HG02852 (cell line): ENCODE results near the gene DUSP8.

ENCODE experiments used
- ATAC-seq: cut with Tn5 transposase; IDR thresholded peaks from one replicate; pipeline ENCODE4 v1.9.1; 2021; ENCODE audit warnings: mild to moderate bottlenecking, moderate library complexity; ENCODE audit not compliant: unreplicated experiment

Gene DUSP8

DNA sequence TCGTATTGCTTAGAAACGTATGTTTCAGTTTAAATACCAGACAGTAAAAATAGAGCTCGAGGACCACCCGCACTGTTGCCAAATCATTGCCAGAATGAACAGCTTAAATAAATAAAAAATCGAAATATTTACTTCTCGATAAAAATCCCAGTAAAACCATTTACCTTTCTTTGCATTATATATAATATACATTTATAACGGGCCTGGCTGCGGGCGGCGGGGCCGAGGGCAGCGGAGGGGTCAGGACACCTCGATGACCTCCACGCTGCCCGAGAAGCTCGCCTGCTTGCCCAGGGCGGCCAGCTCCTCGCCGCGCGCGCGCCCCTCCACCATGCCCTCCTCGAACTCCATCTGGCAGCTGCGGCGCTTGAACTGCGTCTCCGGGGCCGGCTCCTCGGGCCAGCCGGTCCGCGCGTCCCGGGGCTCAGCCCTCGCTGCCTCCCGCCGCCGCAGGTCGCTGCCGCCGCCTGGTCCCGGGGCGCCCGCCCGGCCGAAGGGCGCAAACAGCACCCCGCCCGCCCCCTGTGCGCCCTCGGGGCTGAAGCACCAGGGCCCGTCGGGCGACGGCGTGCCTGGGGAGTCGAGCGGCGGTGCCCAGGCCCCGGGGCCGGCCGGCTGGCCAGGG lies 15.7 kb downstream of the DUSP8 start:
- no peak for ATAC-seq

DNA sequence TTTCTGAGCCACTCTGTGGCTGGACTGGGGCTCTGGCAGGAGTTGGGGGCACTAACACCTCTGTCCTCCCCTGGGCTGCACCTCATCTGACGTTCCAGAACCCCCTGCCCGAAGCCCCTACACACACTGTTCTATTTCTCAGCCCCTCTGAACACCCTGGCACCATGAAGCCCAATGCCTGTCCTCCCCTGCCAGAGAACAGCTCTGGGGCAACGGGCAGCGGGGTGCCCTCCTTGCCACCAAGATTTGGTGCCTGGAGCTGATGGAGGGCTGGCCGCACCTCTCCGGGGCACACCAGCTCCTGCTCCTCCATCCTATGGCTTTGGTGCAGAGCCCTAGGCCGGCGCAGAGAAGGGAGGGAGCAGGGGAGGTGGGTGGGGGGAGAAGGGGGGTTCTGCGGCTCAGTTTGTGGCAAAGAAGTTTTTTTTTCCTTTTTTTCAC lies 16.3 kb downstream of the DUSP8 start:
- no peak for ATAC-seq

DNA sequence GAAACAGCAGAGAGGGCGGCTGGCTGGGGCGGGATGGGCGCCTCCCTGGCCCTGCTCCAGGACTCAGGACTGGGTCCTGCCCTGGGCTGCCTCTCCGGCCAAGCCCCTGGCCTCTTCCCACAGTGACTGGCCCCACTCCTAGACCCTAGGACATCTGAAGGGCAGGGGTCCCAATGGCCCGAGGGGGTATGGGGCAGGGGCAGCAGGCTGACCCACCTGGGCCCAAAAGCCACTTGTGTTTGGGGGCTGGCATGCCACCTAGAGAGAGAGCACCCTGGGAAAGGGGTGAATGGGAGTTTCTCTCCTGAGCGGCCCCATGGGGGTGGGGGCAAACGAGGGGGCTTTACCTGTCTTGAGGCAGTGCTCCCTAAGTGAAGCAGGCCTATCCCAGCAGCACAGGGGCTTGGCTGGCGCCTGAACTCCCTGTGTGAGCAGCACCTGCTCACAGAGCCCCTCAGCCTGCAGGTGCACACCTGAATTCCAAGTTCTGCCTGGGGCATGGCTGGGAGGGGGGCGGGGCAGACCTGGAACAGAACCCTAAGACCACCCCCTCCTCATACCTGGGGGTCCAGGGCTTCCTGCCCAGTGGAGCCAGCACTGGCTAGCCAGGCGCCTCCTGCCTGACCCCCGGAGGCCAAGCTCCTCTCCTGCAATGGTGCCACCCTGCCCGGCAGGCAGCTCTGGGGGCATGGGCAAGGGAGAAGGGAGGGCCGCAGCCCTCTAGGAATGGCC lies 16.9 kb downstream of the DUSP8 start:
- ATAC-seq = no peak

DNA sequence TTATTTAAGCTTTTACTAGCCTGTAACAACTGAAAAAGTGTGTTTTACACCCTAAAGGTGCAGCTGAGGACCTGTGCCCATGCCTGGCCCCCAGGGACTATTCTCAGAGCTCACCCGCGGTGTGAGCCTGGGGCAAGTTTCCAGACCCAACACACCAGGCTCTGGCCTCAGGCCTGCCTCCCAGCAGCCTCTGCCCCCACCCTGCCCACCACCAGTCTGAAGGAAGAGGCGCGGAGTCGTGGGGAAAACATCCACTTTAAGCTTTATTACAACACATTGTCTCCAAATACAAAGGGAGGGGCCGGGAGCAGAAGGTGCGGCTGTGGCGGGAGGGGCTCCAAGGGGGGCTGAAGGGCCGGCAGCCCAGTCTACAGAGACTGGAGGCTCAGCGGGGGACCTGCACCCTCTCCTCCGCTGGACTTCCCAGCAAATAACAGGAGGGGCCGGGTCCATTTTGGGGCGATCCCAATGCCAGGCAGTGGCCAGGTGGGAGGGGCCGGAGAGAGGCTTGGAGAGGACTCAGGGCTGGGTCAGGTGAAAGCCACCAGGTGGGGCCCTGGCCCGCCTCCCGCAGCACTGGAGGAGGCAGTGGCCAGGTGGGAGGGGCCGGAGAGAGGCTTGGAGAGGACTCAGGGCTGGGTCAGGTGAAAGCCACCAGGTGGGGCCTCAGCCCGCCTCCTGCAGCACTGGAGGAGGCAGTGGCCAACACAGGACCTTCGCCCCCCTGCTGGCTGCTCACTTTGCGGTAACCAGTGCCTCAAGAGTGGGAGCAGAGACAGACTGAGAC lies 18.1 kb downstream of the DUSP8 start:
- no peak for ATAC-seq

DNA sequence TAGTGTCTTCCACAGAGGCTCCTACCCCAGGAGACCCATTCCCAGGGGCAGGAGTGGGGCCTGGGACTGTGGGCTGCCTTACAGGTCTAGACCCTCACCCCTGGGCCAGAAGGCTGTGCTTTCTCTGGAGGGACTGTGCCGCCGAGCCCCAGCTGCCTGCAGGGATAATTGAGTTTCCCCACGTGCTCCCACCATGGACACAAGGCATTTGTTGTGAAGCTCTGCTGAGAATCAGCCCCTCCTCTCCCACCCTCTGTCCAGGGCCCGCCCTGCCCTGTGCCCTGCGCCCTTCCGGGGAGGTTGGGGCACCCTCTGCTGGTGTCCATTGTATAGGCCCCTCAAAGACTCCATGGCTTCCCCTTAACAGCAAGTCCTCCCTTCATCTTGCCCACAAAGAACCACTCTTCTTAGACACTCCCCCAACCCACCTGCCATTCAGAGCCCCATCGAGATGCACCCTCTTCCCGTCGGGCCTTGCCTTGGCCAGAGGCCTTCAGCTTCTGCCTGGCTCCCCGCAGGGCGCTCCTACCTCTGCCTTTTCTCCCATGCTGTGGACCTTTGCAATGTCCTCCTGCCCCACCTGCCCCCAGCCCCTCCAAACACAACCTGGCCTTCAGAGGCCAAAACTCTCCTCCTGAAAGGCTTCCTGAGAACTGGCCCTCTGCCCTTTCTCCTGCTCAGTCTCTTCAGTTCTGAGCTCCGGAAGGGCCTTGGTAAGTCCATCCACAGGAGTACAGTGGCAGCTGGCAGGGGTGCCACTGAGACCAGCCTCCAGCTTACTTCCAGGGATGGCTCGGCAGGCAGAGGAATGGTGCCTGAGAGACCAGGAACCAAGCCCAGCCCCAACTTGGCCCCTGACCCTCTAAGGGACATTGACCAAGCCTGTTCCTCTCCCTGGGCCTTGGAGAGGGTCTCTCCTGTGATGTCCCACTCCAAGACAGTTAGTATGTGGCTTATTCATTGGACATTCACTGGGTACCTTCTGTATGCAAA lies 22.4 kb downstream of the DUSP8 start:
- no peak for ATAC-seq

DNA sequence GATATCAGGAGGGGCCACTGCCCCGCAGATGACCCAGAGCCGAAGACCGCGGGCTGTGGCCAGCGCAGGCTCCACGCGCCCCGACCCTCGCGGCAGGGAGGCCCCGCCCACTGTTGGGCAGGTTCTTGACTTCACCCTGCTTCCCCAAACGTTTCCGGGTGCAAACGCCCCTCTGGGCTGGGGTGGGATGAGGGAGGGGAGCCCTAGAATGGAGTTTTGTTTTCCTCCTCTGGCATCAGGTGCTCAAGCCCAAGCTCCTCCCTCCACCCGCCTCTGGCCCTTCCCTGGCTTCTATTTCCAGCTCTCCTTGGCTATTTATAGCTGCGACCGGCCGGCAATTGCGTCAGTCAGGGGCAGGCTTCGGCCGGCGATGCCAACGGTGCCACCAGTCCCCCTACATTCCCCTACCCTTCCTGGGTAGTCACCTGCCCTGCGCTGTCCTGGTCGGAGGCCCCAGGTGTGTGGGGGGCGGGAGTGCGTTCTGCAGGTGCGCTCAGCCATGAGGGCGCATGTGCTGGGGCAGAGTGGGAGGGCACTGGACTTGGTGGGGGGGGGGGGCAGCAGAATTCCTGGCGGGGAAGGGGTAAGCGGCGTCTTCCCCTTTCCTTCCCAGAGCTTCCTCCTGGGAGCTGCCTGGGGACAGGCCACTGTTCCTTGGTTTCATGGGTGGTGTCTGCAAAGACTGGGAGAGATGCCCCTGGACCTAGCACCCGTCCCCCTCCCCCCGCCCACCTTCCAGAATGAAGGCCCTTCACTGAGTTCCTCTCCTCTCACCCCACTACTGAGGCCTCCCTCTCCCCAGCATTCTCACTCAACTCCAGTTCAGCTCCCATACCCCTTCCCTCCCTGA lies 23.6 kb downstream of the DUSP8 start:
- ATAC-seq = no peak

DNA sequence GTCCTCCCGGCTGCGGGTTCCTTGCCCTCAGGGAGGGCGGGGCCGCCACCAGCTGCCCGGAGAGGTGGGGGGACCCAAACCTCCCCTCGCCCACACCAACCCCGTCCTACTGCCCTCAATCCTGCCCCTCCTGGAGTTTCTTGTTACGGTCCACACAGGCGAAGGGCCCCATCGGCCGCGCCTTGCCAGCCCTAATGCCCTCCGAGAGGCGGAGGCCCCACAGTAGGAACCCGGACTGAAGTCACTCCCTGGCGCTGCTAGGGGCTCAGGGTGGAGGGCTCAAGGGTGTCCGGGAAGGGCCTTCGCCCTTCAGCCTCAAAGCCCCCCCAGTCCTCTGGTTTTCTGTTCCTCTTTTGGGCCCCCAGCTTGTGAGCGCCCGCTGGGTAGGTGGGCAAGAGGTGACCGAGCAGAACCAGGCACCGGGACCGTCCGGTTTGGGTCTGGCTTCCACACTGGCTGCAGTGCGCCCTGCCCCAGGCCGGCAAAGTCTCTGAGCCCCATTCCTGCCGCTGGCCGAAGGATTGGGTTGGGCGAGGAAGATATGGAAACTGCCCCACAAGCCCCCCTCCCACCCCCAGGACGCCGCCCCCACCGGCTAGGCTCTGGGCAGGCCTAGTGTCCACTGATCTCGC lies 24.5 kb downstream of the DUSP8 start:
- no peak for ATAC-seq

DNA sequence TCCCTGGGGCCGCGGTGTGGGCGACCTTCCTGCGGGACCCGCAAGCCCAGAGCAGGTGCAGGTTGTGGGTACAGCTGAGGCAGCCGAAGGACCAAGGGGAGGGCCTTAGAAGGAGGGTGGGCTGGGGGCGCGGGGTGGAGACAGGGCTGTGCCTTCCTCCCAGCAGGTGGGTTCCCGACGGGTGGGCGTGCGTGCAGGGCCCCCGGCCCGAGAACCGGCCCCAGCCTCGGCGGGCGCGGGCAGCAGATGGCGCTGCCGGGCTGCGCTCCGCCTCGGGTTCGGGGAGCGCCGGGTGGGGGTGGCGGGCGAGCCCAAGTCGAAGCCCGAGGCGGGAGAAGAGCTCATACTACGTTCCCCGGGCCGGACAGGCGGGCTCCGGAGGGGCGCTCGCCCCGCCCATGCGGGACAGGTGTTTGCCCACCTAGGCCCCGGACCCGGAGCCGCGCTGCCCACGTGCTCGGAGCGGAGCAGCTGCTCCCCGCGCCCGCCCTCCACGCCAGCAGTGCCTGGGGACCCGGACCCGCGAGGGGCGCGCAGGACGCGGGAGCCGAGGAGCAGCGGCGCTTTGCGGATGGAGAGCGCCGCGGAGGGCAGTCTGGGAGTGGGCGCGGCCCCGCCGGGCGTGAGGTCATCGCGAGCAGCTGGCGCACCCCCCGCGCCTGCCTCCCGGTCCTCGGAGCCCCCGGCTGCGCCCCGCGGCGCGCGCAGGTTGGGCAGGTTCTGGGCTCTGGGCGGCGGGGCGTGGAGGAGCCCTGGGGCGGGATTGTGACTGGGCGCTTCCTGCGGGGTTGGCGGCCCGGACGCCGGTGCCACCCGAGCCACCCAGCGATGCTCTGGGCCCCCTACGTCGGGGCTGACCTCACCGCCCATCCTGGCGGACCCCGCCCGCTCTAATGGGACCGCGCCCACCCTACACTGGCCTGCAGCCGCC lies 25.3 kb downstream of the DUSP8 start:
- ATAC-seq = no peak

DNA sequence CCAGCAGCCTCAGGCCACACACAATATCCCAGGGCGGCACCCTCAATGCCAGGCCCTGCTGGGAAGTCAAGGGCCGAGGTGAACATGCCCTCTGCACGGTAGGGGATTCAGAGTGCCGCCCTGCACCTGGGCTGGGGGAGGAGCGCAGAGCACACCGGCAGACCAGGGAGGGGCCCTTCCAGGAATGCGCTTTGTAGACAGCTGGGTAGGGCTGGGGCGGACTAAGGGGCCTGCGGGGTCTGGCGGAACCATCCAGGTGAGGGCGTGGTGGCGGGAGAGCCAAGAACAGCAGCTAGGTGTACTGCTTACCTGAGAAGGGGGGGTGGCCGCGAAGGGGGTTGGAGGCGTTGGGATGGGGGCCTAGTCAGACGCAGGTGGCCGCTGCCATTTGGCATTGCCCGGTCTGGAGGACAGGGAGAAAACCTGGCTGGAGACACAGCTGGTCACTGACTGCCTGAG lies 26.0 kb downstream of the DUSP8 start:
- ATAC-seq = no peak

DNA sequence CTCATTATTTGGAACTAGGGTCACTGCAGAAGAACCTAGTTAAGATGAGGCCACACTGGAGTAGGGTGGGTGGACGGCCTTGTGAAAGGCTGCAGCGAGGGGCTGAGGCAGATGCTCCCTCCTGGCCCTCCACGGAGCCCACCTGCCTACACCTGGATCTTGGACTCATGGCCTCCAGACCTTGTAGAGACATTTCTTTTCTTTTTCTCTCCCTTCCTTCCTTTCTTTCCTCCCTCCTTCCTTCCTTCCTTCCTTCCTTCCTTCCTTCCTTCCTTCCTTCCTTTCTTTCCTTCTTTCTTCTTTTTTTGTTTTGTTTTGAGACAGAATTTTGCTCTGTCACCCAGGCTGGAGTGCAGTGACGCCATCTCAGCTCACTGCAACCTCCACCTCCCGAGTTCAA lies 26.6 kb downstream of the DUSP8 start:
- no peak for ATAC-seq

DNA sequence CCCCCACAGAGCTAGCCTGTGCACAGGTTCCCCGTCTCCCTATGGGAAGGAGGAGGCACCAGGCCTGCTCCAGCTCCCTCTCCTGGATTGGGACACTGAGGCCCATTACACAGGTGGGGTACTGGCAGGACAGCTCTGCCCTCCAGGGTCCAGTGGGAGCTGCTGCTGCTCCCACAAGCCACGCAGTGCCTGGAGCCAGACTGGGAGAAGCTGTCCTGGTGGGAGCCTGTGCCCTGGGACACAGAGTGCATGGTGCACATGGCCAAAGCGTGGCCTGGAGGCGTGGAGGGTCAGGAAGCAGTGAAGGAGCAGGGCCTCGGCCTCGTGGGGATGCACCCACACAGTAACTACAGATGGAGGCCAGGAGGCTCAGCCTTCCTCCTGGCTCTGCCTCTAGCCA lies 27.5 kb downstream of the DUSP8 start:
- no peak for ATAC-seq

DNA sequence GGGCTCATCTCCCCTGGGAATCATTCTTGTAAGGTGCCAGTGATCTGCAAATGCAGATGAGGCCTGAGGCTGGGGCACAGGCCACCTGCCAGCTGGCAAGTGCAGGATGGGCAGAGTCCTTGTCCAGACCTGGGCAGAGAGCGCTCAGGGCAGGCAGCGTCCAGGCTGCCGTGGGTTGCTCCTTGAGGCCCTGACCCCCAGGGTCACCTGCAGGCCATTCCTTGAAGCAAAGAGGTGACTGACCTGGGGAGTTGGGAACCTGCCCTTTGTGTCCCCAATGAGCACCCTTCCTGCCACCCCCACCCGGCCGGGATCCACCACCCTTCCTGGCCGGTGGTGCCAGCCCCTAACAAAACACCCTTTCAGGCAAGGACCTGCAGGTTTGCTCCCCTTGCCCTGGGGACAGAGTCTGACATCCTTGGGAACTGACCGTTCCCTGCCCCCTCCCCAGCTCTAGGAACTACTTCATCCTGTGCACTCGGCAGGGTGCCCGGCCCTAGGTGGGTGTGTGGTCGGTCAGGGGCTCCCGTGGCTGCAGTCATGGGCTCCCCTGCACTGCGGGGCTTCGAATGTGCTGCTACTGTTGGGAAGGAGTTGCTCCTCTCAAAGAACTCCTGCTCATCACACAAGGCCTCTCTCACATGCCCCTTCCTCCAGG lies 28.3 kb downstream of the DUSP8 start:
- ATAC-seq = no peak

DNA sequence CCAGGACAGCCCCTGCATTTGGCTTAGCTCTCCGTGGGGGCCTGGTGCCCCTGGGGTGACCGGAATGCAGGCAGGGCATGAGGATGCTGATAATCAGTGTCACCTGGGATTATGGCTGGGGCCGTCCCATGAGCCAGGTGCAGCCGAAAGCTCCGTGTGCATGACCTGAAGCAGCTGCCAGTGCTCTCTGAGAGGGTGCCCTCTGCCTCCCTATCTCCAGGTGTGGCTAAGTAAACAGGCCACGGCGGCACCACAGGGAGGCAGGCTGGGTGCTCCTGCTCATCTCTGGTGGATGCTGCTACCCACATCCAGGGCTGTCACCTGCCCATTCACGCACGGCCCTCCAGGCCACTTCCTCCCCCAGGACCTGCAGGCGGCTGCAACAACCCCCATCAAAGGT lies 29.8 kb downstream of the DUSP8 start:
- no peak for ATAC-seq

DNA sequence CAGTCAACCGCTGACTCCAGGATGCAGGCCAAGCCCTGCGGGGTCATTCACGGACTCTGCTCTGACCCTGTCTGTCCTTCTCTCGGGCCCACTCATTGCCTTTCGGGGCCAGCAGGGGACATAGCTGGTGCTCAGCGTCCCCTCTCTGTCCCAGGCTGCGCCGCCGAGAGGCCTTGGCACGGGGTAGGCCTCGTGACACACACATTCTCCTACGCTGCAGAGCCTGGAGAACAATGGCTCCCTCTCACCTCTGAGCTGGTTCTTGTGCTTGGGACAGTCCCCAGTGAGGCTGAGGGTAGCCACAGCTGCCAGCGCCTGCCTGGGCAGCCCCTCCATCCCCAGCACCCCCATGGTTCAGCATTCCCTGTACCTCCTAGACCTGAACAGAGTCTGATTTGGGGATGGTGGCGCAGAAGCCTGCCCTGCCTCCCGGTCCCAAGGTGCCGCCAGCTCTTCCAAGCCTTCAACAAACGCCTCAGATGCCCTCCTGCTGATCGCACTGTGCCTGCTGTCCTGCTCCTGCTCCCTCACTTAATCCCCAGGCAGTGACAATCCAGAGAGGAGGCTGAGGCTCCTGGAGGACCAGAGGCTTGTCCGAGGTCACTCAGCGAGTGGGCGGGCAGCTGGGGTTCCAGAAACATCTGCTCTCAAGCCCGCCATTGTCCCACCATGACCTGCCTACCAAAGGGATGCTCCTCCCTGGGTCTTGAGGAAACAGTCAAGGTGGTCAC lies 30.4 kb downstream of the DUSP8 start:
- ATAC-seq = no peak

DNA sequence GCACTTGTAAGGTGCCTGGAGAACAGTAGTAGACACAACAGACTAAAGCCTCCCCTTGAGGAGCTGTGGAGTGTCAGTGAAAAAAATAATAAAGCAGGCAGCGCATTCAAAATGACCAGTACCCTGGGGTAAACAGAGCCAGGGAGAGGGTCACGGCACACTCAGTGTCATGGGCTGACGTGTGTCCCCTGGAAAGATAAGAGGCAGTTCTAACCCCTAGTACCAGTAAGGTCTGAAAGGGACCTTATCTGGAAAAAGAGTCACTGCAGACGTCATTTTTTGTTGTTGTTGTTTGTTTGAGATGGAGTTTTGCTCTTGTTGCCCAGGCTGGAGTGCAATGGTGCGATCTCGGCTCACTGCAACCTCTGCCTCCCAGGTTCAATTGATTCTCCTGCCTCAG lies 32.0 kb downstream of the DUSP8 start:
- no peak for ATAC-seq

DNA sequence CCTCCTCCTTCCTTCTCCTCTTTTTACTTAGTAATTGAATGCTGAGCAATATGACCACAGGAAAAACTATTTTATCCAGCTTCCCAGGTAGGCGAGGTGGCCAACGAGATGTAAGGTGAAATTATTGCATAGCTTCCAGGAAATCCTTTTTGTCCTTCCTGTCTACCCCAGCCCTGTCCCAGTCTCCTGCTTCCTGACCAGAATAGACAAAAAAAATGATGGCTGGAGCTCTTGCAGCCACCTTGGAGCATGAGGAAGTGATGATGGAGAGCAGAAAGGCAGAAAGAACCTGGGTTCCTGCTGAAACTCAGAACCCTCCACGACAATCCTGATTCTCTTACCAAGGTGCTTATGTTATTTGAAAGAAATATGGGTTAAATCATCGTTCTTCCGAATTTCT lies 33.9 kb downstream of the DUSP8 start:
- no peak for ATAC-seq
